Left renal pelvis (tissue), 4 donors: ENCODE data around the gene PHLDA2. TPM values are rescaled to one million over a fixed set of nuclear protein-coding genes. Genes with fewer than 3 reads are reported as not detected.

Experiments used
- DNase-seq, 4 donors: peaks; one replicate each; pipeline ENCODE4 v3.0.0-alpha.2; 2013; ENCODE audit warnings: low read depth in 4 of 4, low spot score in 3 of 4
- polyA plus RNA-seq, 4 donors: library from polyadenylated mRNA; unstranded; fragments of 120-200 nt; gene quantifications; one replicate each; pipeline ENCODE4 v1.2.1, GENCODE V29; 2013; ENCODE audit not compliant: insufficient read length in 4 of 4

PHLDA2 gene
- polyA plus RNA-seq, 4 donors: 0.34 to 3.9 (median 0.48) TPM

DNA sequence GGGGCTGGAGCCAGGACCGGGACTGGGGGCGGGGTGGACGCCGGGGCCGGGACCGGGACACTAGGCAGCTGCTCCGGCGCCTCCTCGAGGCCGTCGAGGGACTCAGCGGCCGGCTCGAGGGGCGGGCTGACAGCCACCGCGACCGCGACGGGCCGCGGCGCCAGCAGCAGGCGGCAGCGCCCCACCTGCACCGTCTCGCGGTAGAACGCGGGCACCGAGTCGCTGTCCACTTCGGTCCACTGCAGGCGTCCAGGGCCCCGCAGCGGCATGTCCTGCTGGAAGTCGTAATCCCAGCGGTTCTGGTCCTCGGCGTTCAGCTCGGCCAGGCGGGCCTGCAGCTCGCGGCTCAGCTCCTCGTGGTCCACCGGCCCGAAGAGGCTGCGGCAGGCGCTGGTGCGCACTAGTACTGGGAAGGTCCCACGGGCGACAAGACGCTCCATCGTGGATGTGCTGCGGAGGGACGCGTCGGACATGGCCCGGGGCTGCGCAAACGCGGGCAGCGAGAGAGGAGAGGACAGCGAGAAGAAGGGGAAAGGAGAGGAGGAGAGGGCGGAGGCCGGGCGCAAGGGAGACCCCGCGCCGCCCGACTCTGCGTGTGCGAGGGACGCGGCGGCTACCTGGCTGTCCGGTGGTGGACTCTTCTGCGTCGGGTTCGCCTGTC lies 44.1 kb downstream of the PHLDA2 start:
- no peak for DNase-seq

DNA sequence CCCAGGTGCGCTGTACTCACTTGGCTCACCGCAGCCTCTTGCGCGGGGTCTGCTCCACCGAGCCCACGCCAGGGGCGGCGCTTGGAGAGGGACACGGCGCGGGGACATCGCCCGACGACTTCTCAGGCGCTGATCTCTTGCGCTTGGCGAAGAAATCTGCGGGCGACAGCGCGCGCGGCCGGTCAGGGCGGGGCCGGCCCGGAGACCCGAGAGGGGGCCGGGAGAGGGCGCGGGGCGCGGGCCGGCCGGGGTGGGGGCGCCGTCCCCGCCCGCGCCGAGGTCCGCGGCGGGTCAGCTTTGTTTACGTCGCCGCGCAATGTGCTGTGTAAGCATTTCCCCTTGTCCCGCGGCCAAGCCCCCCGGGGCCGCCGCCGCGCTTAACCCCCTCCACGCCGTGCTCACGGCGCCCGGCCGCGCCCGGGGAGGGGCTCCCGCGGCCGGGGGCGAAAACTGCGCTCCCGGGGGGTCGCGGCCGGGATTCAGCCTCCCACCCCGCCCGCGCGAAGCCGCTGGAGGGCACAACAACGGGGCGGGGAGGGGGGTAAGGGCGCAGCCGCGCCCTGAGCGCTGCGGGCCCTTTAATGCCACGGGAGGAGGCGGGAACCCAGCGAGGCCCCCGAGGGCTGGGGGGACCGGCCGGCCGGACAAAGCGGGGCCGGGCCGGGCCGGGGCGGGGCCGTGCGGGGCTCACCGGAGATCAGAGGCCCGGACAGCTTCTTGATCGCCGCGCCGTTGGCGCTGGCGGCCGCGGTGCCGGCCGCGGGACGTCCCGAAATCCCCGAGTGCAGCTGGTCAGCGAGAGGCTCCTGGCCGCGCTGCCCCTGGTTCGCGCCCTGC lies 45.0 kb downstream of the PHLDA2 start:
- no peak for DNase-seq

DNA sequence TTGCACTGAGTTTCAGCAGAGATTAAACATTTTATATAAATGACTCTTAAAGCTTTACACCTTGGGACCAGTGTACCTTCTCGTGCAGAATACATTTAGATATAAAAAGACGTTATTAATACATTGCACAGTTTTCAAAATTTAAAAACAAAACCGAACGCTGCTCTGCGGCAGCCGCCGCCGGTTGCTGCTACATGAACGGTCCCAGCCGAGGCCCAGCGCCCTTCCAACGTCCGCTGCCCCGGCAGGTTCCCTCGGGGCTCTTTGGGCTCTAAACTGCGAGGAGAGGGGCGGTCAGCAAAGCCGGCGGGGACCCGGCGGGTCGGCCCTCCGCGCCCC lies 45.6 kb downstream of the PHLDA2 start:
- DNase-seq: no peak

DNA sequence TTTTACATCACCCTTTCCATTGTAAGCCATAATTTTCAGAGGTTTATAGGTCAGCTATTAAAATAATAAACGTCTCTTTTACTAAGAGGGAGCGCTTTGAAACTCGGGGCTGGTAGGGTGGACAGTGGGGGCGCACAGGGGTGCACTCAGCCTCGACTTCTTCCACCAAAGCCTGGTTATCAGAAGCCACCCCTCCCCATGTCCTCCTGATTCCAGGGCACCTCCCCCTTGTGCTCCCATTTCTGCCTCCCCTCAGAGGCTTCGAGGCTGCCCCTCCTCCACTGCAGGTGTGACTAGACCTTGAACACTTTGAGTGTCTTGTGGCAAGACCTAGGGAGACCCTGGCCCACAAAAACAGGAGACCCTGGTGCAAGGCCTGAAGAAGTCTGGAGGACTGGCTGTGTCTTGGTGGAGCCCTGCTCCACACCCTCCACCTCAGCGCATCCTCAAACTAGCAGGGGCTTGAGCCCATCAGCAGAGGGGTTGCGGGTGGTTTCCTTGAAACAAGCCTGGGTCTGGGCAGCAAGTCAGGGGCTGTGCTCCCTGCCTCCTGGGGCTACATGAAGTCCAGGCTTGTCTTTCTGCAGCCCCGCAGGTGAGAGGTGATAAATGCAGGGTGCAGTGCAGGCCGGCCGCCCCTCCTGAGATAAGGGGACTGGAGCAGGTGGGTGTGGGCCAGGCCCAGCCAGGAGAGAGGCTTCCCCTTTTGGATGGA lies 46.7 kb downstream of the PHLDA2 start:
- no peak for DNase-seq

DNA sequence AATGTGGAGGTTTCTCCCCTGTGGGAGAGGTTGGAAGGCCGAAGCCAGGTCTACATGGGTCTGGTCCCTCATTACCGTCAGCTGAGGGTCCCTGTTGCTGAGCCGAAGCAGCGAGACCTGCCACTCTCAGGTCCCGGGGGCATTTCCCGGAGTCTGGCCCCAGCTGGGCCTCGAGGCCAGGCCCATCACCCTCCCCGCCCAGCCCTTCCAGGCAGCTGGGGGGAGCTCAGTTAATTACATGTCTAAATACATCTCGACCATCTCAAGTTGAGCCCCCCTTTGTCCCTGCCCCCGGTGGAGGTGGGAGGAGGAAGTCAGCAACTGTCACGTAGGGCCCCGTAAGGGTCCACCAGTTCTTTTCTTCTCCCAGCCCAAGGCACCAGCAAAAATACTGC lies 47.2 kb downstream of the PHLDA2 start:
- DNase-seq: no peak

DNA sequence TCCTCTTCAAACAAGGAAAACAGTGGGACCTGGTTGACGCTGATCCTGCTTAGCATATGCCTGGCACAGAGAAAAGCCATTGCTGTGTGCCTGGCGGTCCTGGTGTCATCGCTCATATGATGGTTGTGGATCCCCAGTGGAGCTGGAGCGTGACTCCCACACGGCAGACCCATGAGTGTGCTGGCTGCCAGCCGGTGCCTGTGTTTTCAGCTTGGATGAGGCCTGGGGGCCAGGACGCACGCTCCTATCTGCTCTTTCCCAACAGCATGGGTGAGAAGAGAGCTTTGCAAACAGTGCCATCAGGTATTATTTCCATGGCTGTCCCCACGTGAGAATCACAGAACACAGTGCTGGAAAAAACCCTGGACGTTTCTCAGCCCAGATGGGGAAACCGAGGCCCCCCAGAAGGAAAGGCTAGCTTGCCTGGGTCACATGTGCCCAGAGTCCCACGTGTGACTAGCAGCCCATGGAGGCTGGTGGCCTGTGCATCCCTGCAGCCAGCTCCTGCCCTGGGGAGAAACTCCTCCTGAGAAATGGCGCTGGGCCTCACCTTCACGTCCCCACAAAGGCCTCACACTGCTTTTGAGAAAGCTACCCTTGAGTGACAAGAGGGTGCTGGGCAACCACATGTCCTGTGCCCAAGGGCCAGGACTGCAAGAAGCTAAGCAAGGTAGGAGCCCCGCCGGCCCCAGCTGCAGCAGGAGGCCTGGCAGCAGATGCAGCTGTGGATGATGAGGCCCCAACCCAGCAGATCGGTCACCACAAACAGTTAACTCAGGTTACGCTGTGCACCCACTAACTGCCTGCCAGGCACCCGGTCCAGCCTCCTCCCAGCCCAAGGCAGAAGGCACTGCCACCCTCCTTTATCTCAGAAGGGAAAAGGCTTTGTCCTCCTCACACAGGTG lies 47.9 kb downstream of the PHLDA2 start:
- DNase-seq: no peak

DNA sequence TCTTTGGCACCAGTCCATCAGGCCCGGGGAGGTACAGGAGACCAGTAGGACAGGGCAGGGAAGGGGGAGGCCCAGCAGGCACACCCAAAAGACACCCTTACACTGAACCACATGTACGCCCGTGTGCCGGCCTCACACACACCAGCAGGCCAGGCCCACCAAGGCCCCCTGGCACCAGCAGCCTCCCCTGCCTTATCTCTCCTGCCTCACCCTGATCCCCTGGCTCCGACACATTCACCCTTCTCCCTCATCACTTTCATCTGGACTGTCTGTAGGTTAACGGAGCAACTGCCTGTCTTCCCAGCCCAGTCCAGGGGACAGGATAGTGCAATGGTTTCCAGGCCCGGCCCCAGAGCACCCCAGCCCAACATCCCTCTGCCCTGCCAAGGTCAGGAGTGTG lies 48.6 kb downstream of the PHLDA2 start:
- DNase-seq: no peak

DNA sequence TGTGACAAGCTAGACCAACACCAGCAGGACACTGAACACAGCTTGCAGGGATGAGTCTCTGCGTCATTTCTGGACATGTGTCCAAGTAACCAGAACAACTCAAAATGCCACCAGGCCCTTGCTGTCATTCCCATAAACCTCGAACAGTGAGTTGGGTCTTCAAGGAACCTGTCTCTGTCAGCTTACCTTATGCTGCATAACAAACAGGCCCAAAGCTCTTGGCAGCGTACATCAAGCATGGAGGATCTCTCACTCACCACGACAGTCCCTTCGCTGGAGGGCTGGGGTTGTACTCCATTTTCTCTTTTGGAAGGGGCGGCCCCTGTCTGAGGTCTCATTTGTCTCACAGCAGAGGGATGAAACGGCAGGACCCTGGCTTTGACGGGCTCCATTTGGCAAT lies 50.4 kb downstream of the PHLDA2 start:
- no peak for DNase-seq

Other genes with a start within 250 kb of the PHLDA2 start
- 1 to 10 TPM in 2 of 4 donors, under 1 TPM in 2; 0.73 to 1.8 (median 1.0) TPM for gene KCNQ1OT1, start 229.4 kb downstream of the PHLDA2 start, polyA plus RNA-seq
- gene CDKN1C, start 43.6 kb downstream of the PHLDA2 start, polyA plus RNA-seq: 100 to 1,000 TPM in 3 of 4 donors, 10 to 100 TPM in 1; 62.9 to 166 (median 125) TPM
- gene NAP1L4, start 62.9 kb upstream of the PHLDA2 start, polyA plus RNA-seq: 100 to 1,000 TPM; 143 to 215 (median 187) TPM
- 10 to 100 TPM; 23.5 to 29.0 (median 24.3) TPM for gene CARS1, start 128.0 kb upstream of the PHLDA2 start, polyA plus RNA-seq
- gene OSBPL5, start 235.9 kb upstream of the PHLDA2 start, polyA plus RNA-seq: 10 to 100 TPM; 17.9 to 26.8 (median 21.5) TPM